ENCODE results near the gene ELFN2. TPM values are rescaled to one million over a fixed set of nuclear protein-coding genes. Genes with fewer than 3 reads are reported as not detected.

Gene ELFN2
- total RNA-seq, 4 donors from 2014 or later = 0.30 to 0.76 TPM; not detected in 2

DNA sequence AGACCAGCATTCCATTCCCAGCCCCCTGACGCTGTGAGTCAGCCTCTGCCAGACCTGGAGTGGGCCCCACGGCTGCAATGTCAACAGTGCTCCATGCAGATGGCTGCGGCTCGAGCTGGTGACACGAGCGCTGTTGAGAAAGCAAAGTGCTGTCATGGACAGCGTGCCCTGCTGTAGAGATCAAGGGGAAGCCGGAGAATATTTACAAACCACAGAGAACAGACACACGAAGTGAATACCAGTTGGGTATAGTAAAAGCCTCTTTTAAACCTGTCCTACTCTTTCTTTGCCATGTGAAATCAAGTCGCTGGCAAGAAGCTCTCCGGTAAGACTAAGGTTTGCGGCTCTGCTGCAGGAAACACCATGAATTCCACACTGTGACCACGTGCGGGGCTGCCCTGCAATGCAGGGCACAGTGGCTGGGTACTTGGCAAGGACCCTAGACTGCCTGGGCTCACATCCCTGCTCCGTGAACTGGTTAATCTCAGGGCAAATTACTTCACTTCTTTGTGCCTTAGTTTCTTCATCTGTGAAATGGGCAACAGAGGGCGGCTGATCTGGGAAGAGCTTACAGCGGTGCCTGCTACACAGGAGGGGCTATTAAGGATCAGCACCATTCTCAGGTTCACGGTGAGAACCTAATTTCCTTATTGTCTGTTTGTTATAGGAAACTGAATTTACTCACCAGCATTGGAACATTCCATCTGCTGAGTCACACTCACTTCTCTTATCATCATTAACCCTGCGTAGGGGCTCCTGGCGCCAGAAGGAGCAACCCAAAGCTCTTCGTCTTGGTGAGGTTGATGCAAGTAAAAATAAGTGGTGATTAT, 27.8 kb upstream of the ELFN2 start:
- Histone ChIP-seq H3K36me3 (no peaks in the 10 kb centered on the region), H3K9me3 (no peaks in the 10 kb centered on the region), H3K27ac (no peak overlapping the region), H3K4me3 (no peak overlapping the region), H3K4me1 (no peaks in the 10 kb centered on the region), H3K27me3 (no peaks in the 10 kb centered on the region)
- intact Hi-C loops (cut with DNase I; ENCODE audit: low total_unique reads) = no loop called here
- DNase-seq = no peak
- no peak for TF ChIP-seq POLR2A (IDR thresholded peaks at IDR 0.05)
- TF ChIP-seq, protein P1, sequence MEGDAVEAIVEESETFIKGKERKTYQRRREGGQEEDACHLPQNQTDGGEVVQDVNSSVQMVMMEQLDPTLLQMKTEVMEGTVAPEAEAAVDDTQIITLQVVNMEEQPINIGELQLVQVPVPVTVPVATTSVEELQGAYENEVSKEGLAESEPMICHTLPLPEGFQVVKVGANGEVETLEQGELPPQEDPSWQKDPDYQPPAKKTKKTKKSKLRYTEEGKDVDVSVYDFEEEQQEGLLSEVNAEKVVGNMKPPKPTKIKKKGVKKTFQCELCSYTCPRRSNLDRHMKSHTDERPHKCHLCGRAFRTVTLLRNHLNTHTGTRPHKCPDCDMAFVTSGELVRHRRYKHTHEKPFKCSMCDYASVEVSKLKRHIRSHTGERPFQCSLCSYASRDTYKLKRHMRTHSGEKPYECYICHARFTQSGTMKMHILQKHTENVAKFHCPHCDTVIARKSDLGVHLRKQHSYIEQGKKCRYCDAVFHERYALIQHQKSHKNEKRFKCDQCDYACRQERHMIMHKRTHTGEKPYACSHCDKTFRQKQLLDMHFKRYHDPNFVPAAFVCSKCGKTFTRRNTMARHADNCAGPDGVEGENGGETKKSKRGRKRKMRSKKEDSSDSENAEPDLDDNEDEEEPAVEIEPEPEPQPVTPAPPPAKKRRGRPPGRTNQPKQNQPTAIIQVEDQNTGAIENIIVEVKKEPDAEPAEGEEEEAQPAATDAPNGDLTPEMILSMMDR (IDR thresholded peaks at IDR 0.05) = no peak

DNA sequence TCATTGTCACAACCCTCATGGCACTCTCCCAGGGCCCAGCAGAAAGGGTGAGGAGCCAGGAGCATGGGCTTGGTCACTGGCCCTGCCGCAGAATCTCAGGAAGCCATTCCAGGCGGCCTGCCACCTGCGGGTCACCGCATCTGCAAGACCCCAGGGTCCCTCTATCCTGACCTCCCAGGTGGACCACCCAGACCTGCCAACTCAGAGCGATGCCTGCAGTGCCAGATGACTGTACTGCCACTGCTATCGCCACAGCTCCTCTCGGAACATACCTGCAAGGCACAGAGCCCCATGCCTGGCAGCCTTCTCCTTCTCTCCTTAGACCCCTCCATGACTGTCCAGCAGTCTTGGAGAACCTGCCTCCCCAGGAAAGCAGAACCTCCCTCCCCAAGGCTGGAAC, 26.4 kb upstream of the ELFN2 start:
- Histone ChIP-seq H3K4me3 (no peak overlapping the region), H3K9me3 (no peaks in the 10 kb centered on the region), H3K27me3 (no peaks in the 10 kb centered on the region), H3K27ac (no peak overlapping the region), H3K36me3 (no peaks in the 10 kb centered on the region), H3K4me1 (no peaks in the 10 kb centered on the region)
- DNase-seq = no peak
- TF ChIP-seq, protein P1 (IDR thresholded peaks at IDR 0.05) = no peak
- TF ChIP-seq POLR2A (IDR thresholded peaks at IDR 0.05) = no peak
- intact Hi-C loops (cut with DNase I; ENCODE audit: low total_unique reads) = no loop called here

DNA sequence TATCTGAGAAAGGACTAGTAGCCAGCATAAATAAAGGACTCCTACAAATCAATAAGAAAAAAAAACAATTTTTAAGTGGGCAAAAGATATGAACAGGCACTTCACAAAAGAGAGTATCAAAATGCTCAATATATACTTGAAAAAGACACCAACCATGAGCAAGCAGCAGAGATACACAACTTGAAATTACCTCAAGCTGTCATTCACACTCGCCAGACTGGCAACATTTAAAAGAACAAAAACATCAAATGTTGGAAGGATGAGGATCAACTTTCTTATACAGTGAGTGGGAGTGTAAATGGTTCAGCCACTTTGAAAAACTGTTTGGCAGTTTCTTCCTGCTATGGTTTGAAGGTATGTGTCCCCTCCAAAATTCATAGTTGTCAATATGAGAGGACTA, 23.9 kb upstream of the ELFN2 start:
- intact Hi-C loops (cut with DNase I; ENCODE audit: low total_unique reads) = no loop called here
- TF ChIP-seq, protein P1 (IDR thresholded peaks at IDR 0.05) = no peak
- TF ChIP-seq POLR2A (IDR thresholded peaks at IDR 0.05) = no peak
- no peak overlapping the region for H3K4me3 ChIP-seq
- no peaks in the 10 kb centered on the region for H3K4me1 ChIP-seq
- H3K9me3 ChIP-seq = no peaks in the 10 kb centered on the region
- no peak overlapping the region for H3K27ac ChIP-seq
- DNase-seq = no peak
- no peaks in the 10 kb centered on the region for H3K27me3 ChIP-seq
- H3K36me3 ChIP-seq = no peaks in the 10 kb centered on the region

DNA sequence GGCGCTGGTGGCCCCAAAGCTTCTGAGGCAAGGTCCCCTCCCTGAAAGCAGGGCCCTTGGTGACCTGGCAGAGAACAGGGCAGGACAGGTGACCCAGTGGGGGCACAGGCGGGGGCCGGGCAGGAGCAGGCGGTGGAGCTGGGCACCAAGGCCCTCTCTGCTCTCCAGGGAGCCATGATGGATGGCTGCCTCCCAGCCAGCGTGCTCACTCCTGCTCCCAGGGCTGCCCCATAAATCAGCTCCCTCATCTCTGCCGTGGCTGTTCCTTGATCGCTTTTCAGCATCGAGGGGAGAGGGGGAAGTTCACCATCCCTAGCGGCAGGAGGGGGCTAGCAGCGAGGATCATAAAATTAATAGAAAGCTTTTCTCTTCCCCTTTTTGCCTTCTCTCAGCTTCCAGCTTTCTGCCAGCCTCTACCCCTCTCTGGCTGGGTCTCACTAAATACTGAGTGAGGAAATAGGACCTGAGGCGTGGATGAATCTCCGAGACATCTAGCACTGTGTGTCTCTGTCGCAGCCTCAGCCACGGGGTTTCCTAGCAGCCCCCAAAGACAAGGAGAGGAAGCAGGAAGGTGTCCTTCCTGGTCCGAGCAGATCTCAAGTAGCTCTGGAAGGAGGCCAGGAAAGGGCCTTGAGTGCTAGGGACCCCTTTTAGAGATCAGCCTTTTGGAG, 22.2 kb upstream of the ELFN2 start:
- TF ChIP-seq, protein P1 (IDR thresholded peaks at IDR 0.05) = no peak
- TF ChIP-seq POLR2A (IDR thresholded peaks at IDR 0.05) = no peak
- DNase-seq = no peak
- Histone ChIP-seq H3K9me3 (no peaks in the 10 kb centered on the region), H3K27ac (no peak overlapping the region), H3K27me3 (no peaks in the 10 kb centered on the region), H3K4me1 (no peaks in the 10 kb centered on the region), H3K36me3 (no peaks in the 10 kb centered on the region), H3K4me3 (no peak overlapping the region)
- intact Hi-C loops (cut with DNase I; ENCODE audit: low total_unique reads) = no loop called here

DNA sequence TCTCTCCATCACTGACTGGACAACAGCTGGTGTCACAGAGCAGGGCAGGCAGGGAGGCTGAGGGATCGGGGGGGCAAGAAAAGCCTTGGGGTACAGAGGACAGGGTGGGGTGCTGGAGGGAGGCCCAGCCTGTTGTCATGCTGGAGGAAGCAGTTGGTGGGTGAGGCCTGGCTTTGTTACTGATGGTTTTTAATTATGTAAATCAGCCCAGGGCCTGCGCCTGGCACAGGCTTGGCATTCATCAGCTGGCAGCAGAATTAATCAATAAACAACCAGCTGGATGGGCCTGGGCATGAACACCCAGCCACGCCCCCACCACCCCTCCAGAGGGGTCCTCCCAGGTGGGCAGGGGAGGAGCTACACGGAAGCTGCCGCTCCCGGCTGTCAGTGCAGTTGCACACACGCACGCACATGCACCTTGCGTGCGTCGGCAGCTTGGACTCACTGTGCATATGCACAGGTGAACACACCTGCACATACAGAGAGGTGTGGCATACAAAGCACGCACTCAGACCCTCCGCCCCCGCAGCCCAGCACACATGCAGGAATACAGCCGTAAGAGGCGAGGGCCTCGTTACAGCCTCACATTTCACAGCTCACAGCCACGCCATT, 21.3 kb upstream of the ELFN2 start:
- Histone ChIP-seq H3K4me1 (no peaks in the 10 kb centered on the region), H3K4me3 (no peak overlapping the region), H3K36me3 (no peaks in the 10 kb centered on the region), H3K27ac (no peak overlapping the region), H3K27me3 (no peaks in the 10 kb centered on the region), H3K9me3 (no peaks in the 10 kb centered on the region)
- intact Hi-C loops (cut with DNase I; ENCODE audit: low total_unique reads) = no loop called here
- TF ChIP-seq POLR2A (IDR thresholded peaks at IDR 0.05) = no peak
- TF ChIP-seq, protein P1 (IDR thresholded peaks at IDR 0.05) = no peak
- no peak for DNase-seq
